GM21723 (cell line): Measurements from ENCODE around the gene UBAP1.
"Not testable (repeated sequence)": the region's sequence is repeated elsewhere in the genome, so short reads cannot be mapped to it uniquely, and the experiment has no call there.

ENCODE experiments used
- ATAC-seq: cut with Tn5 transposase; IDR thresholded peaks from one replicate; pipeline ENCODE4 v1.9.1; 2021; ENCODE audit warnings: mild to moderate bottlenecking, moderate library complexity; ENCODE audit not compliant: unreplicated experiment

The UBAP1 gene

DNA sequence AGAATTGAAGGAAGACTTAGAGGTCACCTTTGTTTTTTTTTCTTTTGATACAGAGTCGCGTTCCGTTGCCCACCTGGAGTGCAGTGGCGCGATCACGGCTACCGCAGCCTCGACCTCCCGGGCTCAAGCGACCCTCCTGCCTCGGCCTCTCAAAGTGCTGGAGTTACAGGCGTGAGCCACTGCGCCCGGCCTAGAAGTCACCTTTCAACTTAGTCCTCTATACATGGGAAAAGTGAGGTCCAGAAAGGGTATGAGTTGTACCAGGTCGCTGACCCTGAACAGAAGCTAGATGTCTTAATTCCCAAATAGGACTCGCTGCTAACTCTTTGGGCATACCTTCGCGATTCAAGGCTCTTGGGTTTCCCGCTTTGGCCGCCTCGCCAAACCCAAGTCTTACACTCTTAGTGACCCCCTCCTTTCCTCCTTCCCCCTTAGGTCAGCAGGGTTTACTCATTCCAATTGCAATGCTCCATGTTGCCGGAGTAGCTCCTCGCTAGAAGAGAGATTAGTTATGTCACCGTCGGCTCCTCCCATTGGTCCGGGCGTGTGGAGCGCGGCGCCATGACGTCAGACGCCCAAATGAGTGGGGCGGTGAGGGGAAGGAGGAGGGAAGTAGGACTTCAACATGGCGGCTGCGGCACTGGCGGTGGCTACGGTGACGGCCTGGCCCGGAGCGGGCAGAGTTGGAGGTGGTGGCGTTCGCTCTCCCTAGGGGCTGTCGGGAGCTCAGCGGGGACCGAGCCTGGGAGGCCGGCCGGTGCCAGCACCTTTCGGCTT lies at the start of gene UBAP1:
Gene UBAP1, plus strand, starts transcription at position 608 of the 777 bp plus-strand sequence. CDS start 41,872 bp downstream, outside the sequence.
- ATAC-seq = peak; percentile 99

DNA sequence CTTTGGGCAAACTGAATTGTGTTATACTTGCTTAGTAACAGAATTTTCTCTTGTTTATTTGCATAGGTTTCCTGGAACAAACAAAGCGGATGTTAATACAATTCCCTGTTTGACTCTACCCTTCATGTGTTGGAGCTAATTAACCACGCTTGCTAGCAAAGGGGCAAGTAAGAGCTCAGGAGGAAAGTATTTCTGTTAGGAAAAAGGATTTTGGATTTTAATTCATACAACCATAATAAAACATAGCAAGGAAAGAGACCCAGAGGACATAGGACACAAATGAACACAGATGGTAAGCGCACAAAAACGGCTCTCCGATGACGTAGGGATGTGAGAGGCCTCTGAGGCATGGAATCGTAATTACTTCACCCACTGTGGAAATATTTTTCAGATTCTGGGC lies 47.3 kb upstream of the UBAP1 start:
- ATAC-seq = no peak

DNA sequence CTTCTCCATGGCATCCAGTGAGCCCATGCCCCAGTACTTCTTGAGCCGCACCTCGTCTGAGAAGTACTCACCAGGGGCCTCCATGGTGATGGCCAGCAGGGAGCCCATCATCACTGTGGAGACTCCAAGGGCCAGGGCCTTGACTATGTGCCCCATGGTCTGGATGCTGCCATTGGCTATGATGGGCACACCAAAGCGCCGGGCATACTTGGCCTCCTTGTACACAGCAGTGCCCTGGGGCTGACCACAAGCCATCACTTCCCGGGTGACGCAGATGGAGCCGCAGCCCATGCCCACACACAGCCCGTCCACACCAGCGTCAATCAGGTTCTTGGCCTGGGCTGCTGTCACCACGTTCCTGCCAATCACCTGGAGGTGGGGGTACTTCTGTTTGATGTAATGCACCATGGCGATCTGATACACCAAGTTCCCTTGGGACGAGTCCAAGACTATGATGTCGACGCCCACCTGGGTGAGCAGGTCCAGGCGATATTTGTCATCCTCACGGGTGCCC lies 45.4 kb upstream of the UBAP1 start:
- no peak for ATAC-seq

DNA sequence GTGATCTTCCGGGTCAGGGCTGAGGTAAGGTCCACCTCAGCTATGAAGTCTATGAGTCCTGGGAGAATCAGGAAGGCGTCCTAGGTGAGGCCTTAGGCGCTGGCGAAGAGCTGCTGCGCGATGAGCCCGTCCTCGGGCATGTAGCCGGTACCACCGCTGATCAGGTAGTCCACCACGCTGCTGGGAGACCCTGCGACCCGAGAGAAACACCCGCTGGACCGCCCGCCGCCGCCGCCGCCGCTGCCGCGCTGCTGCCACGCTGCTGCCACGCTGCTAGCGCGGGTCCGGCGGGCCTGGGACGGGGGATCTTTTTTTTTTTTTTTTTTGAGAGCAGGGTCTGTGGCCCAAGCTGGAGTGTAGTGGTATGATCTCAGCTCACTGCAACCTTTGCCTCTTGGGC lies 44.3 kb upstream of the UBAP1 start:
- ATAC-seq = no peak

DNA sequence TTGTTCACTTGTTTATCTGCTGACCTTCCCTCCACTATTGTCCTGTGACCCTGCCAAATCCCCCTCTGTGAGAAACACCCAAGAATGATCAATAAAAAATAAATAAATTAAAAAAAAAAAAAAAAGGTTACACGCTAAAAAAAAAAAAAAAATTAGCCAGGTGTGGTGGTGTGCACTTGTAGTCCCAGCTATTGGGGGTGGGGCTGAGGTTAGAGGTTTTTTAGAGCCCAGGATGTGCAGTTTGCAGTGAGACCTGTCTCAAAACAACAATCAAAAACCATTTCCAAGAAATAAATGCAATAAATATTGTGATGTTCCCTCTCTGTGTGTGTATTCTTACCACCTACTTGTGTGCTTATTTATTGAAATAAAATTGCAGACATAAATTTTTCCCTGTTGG lies 40.2 kb upstream of the UBAP1 start:
- ATAC-seq = not testable (repeated sequence)

DNA sequence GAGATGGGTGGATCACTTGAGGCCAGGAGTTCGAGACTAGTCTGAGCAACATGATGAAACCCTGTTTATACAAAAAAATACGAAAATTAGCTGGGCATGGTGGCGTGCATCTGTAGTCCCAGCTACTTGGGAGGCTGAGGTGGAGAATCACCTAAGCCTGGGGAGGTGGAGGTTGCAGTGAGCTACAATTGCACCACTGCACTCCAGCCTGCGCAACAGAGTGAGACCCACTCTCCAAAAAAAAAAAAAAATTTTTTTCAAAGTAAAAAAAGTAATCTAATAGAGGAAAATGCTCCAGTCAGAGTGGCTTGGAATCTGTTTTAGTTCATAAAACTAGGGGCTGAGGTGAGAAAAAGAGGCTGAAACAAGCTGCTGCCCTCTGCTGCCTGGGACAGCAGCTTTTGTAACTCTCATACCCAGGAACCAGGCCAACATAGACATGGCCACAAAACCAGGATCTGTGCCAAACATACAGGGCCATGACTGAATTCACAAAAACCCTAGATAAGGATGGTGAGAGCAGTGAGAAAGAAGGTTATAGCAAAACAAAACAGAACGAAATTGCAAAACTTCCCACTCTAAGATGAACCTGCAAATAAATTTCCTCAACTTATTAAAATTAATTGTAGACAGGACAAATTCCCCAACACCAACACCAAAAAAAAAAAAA lies 39.2 kb upstream of the UBAP1 start:
- no peak for ATAC-seq

DNA sequence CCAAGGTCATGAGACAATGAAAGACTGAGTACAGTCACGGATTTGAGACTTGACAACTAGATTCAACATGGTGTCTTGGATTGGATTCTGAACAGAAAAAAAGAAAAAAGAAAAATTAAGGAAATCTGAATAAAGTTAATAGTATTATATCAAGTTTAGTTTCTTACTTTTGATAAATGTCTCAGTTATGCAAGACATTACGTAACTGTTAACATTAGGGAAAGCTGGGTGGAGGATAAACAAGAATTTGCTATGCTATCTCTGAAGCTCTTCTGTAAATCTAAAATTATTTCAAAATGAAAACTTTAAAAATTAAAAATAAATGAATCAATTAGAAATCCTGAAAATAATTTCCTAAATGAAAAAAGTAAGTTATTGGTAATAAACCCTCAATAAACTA lies 38.0 kb upstream of the UBAP1 start:
- no peak for ATAC-seq

DNA sequence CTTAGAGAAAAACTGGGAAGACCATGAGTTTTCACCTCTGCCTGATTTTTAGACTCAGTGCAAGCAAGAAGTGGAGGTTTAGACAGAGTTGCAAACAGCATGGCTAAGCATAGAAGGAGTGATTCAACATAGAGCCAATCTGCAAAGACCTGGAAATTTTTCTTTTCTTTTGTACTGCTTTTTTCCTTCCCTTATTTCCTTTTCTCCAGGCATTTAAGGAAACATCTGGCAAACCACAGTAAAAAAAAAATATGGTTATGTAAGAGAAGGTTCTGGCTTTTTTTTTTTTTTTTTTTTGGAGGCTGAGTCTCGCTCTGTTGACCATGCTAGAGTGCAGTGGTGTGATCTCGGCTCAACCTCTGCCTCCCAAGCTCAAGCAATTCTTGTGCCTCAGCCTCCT lies 35.7 kb upstream of the UBAP1 start:
- no peak for ATAC-seq

DNA sequence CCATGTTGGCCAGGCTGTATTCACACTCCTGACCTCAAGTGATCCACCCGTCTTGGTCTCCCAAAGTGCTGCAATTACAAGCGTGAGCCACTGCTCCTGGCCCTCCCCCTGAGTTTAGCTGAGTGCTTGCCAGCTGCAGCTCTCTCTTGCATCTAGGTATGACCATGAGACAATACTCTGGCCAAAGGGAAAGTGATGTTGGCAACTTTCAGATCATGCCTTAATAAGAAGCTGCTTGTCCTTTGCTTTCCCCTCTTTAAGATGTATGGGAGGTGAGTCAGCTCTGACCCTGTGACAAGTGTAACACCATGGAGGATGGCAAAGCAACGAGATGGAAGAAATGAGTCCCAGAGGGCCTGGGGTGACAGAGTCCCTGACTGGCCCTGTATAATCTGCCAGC lies 33.7 kb upstream of the UBAP1 start:
- no peak for ATAC-seq

DNA sequence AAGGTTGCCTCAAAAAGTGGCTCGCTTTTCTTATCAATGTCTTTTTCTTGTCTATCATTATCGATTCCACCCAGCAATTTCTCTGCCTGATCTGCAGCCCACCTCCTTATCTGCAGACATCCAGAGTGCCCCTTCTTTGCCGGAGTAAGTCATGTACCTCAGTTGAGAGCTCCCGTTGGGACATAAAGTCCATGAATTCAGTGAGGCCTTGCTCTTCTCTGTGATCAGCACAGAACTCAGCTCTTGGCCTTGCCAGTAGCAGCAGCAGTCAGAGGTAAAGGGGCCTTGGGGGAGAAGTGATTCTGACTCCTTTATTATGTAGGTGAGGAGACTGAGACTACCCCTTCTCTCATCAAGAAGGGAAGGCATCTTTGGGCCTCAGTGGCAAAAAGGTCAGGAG lies 27.4 kb upstream of the UBAP1 start:
- no peak for ATAC-seq

DNA sequence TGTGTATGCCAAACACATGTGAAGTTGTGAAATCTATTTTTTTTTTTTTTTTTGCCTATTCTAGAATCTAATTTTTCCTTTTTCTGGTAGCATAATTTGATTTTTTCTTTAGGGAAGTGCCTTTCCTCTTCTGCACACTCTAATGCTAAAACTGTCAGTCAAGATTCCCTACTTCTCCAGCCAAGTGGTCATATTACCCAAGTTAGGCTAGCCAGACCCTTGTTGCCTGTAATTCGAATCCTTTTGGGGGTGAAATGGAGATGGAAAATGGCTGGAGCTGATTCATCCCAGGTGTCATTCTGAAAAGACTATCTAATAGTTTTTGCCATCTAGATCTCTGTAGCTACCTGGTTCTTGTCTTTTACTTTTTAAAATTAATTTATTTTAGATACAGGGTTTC lies 24.8 kb upstream of the UBAP1 start:
- ATAC-seq = no peak

DNA sequence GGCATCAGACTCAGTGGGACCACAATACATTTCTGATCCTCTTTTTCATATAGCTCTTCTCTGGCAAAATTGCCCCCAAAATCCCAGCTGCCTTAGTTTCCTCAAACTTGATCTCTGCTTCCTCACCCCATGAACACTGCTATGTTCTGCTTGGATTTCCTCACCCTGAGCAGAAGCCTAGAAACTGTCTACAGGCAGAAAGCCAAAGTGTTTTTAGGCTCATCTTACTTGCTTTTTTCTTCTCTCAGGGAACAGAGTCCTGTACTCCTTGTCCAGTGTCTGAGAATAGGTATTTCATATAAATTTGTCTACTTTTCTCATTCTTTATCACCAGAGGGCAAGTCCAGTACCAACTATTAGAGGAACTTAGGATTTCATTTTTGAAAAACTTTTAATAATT lies 21.5 kb upstream of the UBAP1 start:
- no peak for ATAC-seq

DNA sequence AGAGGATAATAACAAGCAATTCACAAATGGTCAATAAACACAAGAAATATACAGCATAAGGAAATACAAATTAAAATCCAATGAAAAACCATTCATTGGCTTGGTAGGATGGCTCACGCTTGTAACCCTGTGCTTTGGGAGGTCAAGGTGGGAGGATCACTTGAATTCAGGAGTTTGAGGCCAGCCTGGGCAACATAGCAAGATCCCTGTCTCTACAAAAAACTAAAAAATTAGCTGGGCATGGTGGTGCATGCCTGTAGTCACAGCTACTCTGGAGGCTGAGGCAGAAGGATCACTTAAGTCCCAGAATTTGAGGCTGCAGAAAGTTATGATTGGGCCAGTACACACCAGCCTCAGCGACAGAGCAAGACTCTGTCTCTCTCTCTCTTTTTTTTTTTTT lies 20.9 kb upstream of the UBAP1 start:
- ATAC-seq = no peak

DNA sequence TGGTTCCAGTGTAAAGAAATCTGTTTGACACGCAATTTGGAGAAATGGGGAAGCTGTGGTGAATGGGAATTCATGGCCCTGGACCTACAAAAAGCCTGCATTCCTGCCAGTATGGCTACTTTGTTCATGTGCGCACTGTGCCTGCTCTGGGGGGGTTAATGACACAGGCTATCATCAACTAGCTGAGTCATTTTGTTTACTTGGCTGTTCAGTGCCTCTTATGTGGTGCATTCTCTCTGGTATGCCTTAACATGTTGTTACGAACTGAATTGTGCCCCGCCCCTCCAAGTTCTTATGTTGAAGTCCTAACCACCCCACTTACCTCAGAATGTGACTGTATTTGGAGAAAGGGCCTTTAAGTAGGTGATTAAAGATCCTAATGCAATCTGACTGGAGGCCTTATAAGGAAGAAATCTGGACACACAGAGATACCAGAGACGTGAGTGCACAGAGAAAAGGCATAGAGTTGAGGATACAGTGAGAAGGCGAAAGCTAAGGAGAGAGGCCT lies 20.4 kb upstream of the UBAP1 start:
- ATAC-seq = no peak

DNA sequence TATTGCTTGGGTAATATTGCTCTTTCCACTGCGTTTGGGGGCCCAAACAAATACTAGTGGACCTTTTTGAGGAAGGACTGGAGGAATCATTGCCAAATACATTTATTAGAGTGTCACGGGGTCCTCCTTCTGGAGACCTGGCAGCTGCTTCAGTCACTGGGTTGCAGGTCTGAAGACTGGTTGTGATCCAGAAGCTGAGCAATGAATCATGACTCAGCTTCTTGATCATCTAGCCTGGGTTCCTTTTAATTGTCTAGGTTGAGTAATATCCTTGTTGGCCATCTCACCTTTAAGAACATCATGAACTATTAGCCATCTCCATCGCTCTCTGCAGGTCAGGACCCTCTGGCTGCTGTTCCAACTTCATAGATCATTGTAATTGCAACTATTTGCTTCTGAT lies 15.4 kb upstream of the UBAP1 start:
- no peak for ATAC-seq

DNA sequence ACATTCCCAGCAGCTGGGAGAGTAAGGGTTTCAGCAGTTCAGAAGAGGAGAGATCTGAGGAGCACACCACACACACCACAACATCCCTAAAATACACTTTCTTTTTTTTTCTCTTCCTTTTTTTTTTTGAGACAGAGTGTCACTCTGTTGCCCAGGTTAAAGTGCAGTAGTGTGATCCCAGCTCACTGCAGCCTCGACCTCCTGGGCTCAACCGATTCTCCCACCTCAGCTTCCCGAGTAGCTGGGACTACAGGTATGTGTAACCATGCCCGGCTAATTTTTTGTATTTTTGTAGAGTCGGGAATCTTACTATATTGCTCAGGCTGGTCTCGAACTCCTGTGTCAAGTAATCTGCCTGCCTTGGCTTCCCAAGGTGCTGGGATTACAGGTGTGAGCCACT lies 9.7 kb upstream of the UBAP1 start:
- no peak for ATAC-seq

DNA sequence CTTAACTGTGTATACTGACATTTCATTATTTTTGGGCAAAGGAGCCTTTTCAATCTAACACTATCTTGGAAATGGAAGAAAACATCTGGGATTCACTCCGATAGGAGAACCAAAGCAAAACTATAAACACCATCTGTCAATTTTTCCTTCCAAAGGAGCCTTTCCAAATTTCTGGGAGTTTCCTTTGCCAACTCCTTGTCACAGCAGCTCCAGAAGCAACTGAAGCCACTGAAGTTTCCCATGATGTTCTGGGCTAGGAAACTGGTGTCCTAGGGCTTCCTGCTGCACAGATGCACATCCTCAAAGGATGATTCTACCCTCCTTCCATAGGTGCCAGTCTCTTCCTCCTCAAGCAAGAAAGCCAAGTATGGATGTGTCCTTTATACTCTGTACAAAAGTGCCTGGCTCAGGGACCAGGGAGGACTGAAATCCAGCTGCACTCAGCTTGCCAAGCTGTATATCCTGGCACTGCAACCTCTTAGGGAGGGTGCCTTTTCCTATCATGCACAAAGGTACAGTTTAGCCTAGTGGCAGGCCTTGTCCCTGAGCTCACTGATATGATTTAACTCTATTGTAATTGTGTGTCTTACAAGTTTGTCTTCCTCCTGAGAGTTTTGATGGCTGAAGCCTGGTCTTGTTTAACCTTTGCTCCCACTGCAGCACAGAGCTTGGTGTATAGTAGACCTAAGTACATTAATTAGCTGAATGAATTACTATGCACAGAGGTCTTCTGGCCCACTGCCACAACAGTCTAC lies 8.4 kb upstream of the UBAP1 start:
- no peak for ATAC-seq

DNA sequence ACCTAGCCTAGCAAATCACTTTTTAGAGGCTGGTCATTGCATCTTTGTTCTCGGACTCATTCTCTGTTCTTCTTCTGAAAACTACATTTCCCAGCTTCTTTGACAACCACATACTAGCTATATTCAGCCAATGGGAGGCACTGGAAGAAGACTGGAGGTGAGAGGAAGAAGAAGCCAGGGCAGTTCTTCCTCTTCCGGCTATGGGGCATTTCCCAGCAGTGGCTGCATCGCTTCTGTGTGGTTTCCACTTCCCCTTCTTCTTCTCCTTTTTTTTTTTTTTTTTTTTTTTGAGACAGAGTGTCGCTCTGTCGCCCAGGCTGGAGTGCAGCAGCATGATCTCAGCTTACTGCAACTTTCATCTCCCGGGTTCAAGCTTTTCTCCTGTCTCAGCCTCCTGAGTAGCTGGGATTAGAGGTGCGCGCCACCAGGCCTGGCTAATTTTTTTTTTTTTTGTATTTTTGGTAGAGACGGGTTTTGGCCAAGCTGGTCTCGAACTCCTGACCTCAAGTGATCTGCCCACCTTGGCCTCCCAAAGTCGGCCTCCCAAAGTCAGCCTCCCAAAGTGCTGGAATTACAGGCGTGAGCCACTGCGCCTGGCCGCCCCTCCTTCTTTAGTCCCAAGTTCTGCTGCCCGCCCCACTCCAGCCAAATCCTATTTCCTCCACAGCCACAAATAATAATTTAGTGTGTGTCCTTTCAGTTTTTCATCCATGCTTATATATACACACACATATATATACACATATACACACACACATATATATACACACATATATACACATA lies 6.9 kb upstream of the UBAP1 start:
- peak; percentile 69 for ATAC-seq

DNA sequence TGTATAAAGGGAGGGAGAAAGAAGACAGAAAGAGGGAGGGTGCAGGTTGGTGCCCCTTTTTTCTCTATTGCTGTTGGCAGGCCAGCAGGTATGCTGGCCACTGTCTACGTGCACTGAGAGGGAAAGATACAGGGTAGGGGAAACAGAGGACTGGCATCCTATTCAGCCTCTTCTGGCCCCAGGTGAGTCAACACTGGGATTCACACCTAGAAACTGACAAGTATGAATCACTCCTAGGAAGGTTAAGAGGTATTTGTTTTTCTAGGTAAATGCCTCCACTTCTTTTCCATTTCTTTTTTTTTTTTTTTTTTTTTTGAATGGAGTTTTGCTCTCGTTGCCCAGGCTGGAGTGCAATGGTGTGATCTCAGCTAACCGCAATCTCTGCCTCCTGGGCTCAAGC lies 2.8 kb upstream of the UBAP1 start:
- no peak for ATAC-seq

DNA sequence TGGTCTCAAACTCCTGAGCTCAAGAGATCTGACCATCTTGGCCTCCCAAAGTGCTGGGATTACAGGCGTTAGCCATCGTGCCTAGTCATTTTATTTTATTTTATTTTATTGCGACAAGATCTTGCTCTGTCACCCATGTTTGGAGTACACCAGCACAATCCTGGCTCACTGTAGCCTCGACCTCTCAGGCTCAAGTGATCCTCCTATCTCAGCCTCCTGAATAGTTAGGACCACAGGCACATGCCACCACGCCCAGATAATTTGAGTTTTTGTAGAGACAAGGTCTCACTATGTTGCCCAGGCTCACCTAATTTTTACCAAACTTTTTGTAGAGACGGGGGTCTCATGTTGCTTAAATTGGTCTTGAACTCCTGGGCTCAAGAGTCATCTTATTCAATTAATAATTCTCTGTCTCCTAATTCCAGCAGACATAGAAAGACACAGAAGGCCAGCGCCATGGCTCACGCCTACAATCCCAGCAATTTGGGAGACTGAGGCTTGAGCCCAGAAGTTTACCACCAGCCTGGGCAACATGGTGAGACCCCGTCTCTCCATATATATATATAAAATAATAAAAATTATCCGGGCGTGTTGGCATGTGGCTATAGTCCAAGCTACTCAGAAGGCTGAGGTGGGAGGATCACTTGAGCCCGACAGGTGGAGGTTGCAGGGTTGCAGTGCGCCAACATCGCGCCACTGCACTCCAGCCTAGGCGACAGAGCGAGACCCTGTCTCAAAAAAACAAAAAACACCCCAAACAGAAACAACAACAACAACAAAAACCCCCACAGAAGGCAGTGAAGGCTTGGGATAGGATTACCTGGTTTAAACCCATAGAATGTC lies 1.0 kb upstream of the UBAP1 start:
- ATAC-seq = no peak
